K562 (cell line): ENCODE data around the gene LENEP. TPM values are rescaled to one million over a fixed set of nuclear protein-coding genes. Genes with fewer than 3 reads are reported as not detected.
A peak's percentile ranks its signal among the peaks of the same experiment; 100 is the strongest.

ENCODE experiments used
- BDP1 ChIP-seq: IDR thresholded peaks from 3 replicates; pipeline ENCODE4 v1.6.1; 2011; ENCODE audit not compliant: insufficient read length, insufficient read depth
- COPS2 ChIP-seq: fragments of 450-650 bp; conservative IDR thresholded peaks from 2 replicates; pipeline ENCODE4 v1.6.1; 2016; ENCODE audit warnings: mild to moderate bottlenecking, moderate library complexity
- EGR1 ChIP-seq: fragments of 450-650 bp; conservative IDR thresholded peaks from 2 replicates; pipeline ENCODE4 v1.6.1; 2017; ENCODE audit warnings: mild to moderate bottlenecking
- HLTF ChIP-seq: fragments of 450-650 bp; IDR thresholded peaks from 2 replicates; pipeline ENCODE4 v1.6.1; 2016
- HNRNPUL1 ChIP-seq: fragments of 200-400 bp; formaldehyde crosslinking; IDR thresholded peaks from 2 replicates; pipeline ENCODE4 v1.6.1; 2017; ENCODE audit warnings: low read length
- HOMEZ ChIP-seq: fragments of 250-450 bp; sonication (Bioruptor Pico); IDR thresholded peaks from 2 replicates; pipeline ENCODE4 v1.4.0; 2020; ENCODE audit warnings: mild to moderate bottlenecking, moderate library complexity
- KDM2B ChIP-seq: fragments of 250-450 bp; sonication (Bioruptor Pico); IDR thresholded peaks from 2 replicates; pipeline ENCODE4 v1.8.0; 2021; ENCODE audit warnings: mild to moderate bottlenecking, moderate library complexity
- MAFG ChIP-seq: fragments of 450-650 bp; conservative IDR thresholded peaks from 2 replicates; pipeline ENCODE4 v1.6.1; 2016; ENCODE audit warnings: missing genetic modification characterization, missing compliant biosample characterization
- RB1 ChIP-seq: fragments of 450-650 bp; IDR thresholded peaks from 2 replicates; pipeline ENCODE4 v1.6.1; 2017; ENCODE audit warnings: low read depth, mild to moderate bottlenecking
- TAF7 ChIP-seq: fragments of 450-650 bp; IDR thresholded peaks from 2 replicates; pipeline ENCODE4 v1.6.1; 2016; ENCODE audit warnings: missing genetic modification characterization, missing compliant biosample characterization
- YY1 ChIP-seq, 3 experiments: IDR thresholded peaks; 2 replicates each; pipeline ENCODE4 v1.6.1; 2011; ENCODE audit warnings: low read length in 2 of 3, mild to moderate bottlenecking in 2 of 3, moderate library complexity in 2 of 3, borderline replicate concordance in 1 of 3, control low read depth in 1 of 3, low read depth in 1 of 3; ENCODE audit not compliant: insufficient read depth in 3 of 3, insufficient replicate concordance in 2 of 3, control insufficient read depth in 1 of 3, insufficient read length in 1 of 3; ENCODE audit errors: extremely low read depth in 1 of 3
- ZBTB11 ChIP-seq, 3 experiments: fragments of 200-800 bp in 1 of 3; fragments of 250-450 bp in 1 of 3; fragments of 450-650 bp in 1 of 3; sonication (Bioruptor Pico) in 1 of 3; sonication (Bioruptor generic) in 1 of 3; formaldehyde crosslinking in 1 of 3; IDR thresholded peaks; 2 replicates each; pipeline versions ENCODE4 v1.6.1 to v1.8.0; 2016 to 2022; ENCODE audit warnings: mild to moderate bottlenecking in 2 of 3, missing genetic modification characterization in 2 of 3, missing compliant biosample characterization in 1 of 3, moderate library complexity in 1 of 3
- ZNF143 ChIP-seq: sonication (generic); formaldehyde crosslinking; IDR thresholded peaks from 2 replicates; pipeline ENCODE4 v1.9.0; 2022; ENCODE audit warnings: mild to moderate bottlenecking, missing genetic modification reagents
- ZNF224 ChIP-seq: sonication (generic); formaldehyde crosslinking; IDR thresholded peaks from 2 replicates; pipeline ENCODE4 v1.8.0; 2022; ENCODE audit warnings: mild to moderate bottlenecking, missing genetic modification reagents
- ZNF24 ChIP-seq: fragments of 450-650 bp; IDR thresholded peaks from 2 replicates; pipeline ENCODE4 v1.6.1; 2016
- ZNF717 ChIP-seq: fragments of 250-450 bp; sonication (Bioruptor Pico); IDR thresholded peaks from 2 replicates; pipeline ENCODE4 v1.5.0; 2021
- ZNF79 ChIP-seq: fragments of 250-450 bp; sonication (Bioruptor Pico); IDR thresholded peaks from 2 replicates; pipeline ENCODE4 v1.4.0; 2020; ENCODE audit warnings: low read depth, mild to moderate bottlenecking, moderate library complexity
- polyA plus RNA-seq, 8 experiments: library from polyadenylated mRNA; depleted of rRNA in 4 of 8; stranded (reverse) in 5 of 8; unstranded in 3 of 8; fragments of >200 nt; fragmentation: Nextera tagmentation in 2 of 8; fragmentation: Illumina TruSeq in 1 of 8; extraction: Ambion mirVana in 2 of 8; extraction: Trizol in 1 of 8; gene quantifications; 2 replicates each; pipeline versions ENCODE4 v1.2.1 to v1.2.3, GENCODE V29; 2011 to 2014; ENCODE audit warnings: inconsistent platforms in 1 of 8, missing spikeins in 1 of 8
- total RNA-seq, 7 experiments: library from RNA; depleted of rRNA in 6 of 7; stranded (reverse); fragments of >200 nt in 6 of 7; fragmentation: Illumina TruSeq in 2 of 7; extraction: Trizol in 2 of 7; gene quantifications; 2 replicates each; pipeline versions ENCODE4 v1.2.1 to v1.2.3, GENCODE V29; 2011 to 2021; ENCODE audit warnings: low replicate concordance in 1 of 7
- TF ChIP-seq, protein P1 (sequence below): fragments of 250-450 bp; sonication (Bioruptor Pico); IDR thresholded peaks from 2 replicates; pipeline ENCODE4 v1.8.0; 2021; ENCODE audit warnings: borderline replicate concordance, mild to moderate bottlenecking, moderate library complexity; ENCODE audit not compliant: poor library complexity, severe bottlenecking
- TF ChIP-seq, protein P2 (sequence below): fragments of 450-650 bp; IDR thresholded peaks from 2 replicates; pipeline ENCODE4 v1.6.1; 2017; ENCODE audit warnings: antibody characterized with exemption

Gene LENEP
- total and polyA plus RNA-seq, 9 of the 15 experiments (the other 6 are each of a cell fraction or from before 2014, with no cell fraction given), result 0.23 to 0.87 (median 0.67) TPM; not detected in 5

- TF ChIP-seq RB1 (no peak), ZNF143 (CRISPR knock-in tag) (no peak), ZNF224 (CRISPR knock-in tag) (no peak), ZNF24 (no peak), YY1 (IDR thresholded peaks at IDR 0.05; ENCODE audit: borderline replicate concordance in 1 of 3, control insufficient read depth in 1 of 3, extremely low read depth in 1 of 3, insufficient read depth in 3 of 3, insufficient read length in 1 of 3, insufficient replicate concordance in 2 of 3, low read depth in 1 of 3, low read length in 2 of 3) (no peak), KDM2B (CRISPR knock-in tag) (no peak; the same call in 1 of the 2 replicates), ZBTB11 (CRISPR knock-in tag; IDR thresholded peaks at IDR 0.05) (no peak), BDP1 (no peak), MAFG (tag) (no peak), HNRNPUL1 (no peak), HOMEZ (no peak), ZNF717 (no peak), HLTF (peak; percentile 65; the same call in 1 of the 2 replicates), EGR1 (no peak), ZNF79 (CRISPR knock-in tag) (no peak), COPS2 (no peak), TAF7 (tag) (0 out of 2 replicates have a peak, but pooled peaks have one; percentile 29)
- TF ChIP-seq, protein P1, sequence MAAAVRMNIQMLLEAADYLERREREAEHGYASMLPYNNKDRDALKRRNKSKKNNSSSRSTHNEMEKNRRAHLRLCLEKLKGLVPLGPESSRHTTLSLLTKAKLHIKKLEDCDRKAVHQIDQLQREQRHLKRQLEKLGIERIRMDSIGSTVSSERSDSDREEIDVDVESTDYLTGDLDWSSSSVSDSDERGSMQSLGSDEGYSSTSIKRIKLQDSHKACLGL (CRISPR knock-in tag), result no peak
- TF ChIP-seq, protein P2, sequence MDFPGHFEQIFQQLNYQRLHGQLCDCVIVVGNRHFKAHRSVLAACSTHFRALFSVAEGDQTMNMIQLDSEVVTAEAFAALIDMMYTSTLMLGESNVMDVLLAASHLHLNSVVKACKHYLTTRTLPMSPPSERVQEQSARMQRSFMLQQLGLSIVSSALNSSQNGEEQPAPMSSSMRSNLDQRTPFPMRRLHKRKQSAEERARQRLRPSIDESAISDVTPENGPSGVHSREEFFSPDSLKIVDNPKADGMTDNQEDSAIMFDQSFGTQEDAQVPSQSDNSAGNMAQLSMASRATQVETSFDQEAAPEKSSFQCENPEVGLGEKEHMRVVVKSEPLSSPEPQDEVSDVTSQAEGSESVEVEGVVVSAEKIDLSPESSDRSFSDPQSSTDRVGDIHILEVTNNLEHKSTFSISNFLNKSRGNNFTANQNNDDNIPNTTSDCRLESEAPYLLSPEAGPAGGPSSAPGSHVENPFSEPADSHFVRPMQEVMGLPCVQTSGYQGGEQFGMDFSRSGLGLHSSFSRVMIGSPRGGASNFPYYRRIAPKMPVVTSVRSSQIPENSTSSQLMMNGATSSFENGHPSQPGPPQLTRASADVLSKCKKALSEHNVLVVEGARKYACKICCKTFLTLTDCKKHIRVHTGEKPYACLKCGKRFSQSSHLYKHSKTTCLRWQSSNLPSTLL, result no peak
These were observed 19.9 kb upstream of the LENEP start (continued) for GRCh38 chr1:154973344-154974101.
